GM19452 (cell line): ENCODE measurements around the gene CADM2.
"Not testable (repeated sequence)": the region's sequence is repeated elsewhere in the genome, so short reads cannot be mapped to it uniquely, and the experiment has no call there.

Experiments
- ATAC-seq: cut with Tn5 transposase; IDR thresholded peaks from one replicate; pipeline ENCODE4 v1.9.1; 2021; ENCODE audit not compliant: unreplicated experiment

CADM2 gene

DNA sequence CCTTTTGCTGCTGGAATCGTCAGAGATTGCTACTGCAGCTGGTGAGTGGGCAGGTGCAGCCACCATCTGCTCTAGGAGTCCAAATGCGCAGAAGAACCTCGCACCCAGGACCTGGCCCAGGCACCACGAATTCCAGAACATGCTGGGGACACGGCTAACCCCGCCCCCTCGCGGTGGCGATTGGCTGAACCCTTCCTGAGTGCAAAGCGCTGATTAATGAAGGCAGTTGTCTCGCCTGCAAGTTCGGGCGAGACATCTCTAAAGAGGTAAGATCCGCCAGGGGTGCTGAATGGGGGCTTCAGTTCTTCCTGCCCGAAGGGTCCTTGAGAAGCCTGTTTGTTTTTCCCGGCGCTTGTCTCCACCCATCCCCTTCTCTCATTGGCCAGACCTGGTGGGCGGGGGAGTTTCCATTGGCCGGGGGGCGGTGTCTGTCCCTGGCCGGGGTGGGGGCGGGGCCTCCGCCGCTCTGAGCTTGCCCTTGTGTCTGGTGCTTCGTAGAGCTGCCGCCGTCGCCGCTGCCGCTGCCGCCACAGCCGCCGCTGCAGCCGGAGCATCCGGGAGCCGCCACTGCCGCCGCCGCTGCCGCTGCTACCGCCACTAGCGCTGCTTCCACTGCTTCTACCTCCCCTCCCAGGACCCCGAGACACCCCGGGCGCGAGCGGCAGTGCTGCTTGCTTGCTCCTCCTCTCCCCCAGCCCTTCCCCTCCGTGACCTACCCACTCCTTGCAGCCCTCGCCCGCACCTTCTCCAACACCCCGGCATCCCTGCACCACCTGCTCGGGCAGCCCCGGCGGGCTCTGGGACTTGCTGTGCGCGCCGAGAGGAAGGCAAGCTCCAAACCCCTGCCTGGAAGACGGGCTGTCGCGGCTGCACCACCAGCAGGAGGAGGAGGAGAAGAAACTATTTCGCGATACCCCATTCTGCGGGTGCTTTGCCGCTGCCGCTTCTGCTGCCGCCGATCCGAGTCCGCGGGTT is at the start of gene CADM2:
CADM2 (plus strand) TSS at position 495 of the 975 bp plus-strand sequence.
- ATAC-seq = peak; percentile 83

- not testable (repeated sequence) for ATAC-seq
Observed at GRCh38 chr3:84918592-84918991, 40.2 kb upstream of the CADM2 start.

GRCh38 chr3:84922682-84923081 is 36.1 kb upstream of the CADM2 start:
- ATAC-seq = no peak

DNA sequence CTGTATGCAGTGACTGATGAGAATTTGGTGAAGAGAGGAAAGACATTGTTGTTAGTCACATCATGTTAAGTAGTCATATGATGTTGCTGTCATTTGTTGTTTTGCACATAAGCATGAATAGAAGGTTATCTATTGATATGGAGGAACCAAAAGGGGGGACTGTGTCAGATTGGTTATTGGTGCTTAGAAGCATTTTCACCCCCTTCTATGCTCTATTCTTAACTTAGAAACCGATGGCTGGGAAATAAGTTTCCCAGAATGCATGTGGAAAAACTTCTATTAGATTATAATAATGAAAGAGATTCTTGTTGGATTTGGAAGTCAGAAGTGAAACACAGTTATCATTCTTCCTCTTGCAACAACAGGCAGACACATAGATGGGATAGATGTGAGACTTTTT is 33.2 kb upstream of the CADM2 start:
- ATAC-seq = no peak

GRCh38 chr3:84943379-84943778 is 15.4 kb upstream of the CADM2 start:
- no peak for ATAC-seq

GRCh38 chr3:84946240-84946639 is 12.5 kb upstream of the CADM2 start:
- ATAC-seq = no peak

GRCh38 chr3:84959470-84960271 is 882 bp downstream of the CADM2 start:
- no peak for ATAC-seq

GRCh38 chr3:84960581-84960980 is 1.8 kb downstream of the CADM2 start:
- no peak for ATAC-seq

DNA sequence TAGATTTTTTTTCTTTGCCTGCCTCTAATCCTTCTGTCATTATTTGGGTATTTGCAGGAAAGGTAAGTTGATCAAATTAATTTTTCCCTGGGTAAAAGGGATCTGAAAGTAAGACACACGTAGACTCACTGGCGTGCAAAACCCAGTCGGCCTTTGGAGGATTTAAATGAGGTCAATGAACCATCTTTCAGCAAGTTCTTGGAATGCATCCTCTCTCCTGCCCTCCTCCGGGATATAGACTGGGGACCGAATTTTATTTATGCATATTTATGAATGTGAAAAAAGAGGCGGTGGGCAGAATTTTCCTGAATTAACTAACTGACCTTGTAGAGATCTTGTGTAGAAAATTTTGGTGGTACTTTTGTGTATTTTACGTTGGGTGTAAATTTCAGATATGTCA is 2.2 kb downstream of the CADM2 start:
- no peak for ATAC-seq

- ATAC-seq = no peak
Observed at GRCh38 chr3:84961521-84962255, 2.9 kb downstream of the CADM2 start.

GRCh38 chr3:84962415-84962814 is 3.6 kb downstream of the CADM2 start:
- ATAC-seq = no peak

GRCh38 chr3:84963137-84963536 is 4.3 kb downstream of the CADM2 start:
- no peak for ATAC-seq

DNA sequence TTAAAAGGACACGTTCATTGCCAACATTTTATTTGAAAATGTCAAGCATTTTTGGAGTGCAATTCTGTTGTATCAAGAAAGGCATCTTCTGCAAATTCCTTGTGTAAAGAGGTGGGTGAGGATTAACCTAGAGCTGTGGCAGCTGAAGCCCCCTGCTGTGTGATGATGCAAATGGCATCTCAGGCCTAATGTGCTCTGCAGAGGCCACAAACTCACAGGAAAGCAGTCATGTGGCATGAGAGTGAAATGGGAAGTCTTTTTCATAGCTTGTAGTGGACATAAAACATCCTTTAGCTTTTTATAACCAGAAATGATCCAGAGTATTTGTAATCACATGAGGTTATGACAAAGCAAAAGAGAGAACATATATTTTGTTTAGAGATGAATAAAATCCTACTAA is 6.4 kb downstream of the CADM2 start:
- no peak for ATAC-seq

DNA sequence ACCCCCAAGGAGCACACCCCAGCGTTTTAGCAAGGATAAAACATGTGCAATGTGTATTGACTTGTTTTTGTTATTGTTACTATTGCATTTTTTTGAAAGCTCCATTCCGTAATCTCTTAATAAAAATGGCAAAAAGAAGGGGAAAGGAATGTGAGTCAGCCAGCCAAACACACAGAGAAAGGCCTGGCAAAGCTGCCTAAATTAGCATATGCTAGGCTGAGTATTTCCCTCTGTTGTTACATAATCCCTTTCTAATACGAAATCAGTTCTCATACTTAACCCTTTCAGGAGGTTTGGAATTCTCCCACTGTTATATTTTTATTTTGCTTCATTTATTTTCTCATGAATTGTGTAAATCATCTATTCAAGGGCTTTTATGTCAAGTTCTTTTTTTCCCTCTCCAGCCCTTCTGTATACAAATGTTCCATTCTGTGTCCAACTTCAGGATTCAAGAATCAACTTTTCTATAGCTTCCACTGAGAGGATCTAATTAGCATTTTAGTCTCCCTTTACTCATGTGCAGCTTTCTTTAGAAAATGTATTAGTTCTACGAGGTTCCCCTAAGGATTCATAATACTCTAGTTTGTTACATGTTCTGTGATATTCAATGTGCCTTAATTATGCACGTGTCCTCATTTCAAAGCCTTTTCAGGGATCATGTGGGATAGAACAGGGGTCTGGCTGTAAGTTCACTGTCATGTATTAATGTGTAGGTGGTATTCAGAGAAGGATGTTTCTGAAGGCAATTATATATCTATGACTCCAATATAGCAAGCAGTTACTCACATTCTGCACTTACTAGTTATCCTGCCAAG is 9.2 kb downstream of the CADM2 start:
- ATAC-seq = no peak

DNA sequence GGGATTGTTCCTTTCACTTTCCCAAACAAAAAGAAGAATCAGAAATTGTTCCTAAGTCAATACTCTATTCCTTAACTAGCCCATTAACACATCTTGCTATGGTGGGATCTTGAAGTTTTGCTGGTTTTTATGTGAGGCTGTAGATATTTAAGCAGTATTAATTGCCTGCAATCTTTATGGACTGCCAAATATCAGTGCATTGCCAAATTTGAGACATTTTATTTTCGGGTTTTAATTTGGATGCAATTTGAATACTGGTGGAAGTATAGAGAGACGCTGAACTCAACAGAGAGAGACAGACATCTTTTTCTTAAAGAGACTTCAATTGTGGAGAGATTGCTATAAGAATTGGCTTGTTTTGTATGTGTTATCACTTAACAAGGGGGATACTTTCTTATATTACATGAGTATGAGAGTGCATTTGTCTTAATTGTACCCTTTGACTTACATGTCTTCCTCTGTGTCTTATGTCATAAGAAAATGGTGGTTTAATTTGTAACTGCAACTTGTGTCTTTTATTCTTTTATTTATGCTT is 10.0 kb downstream of the CADM2 start:
- ATAC-seq = no peak

DNA sequence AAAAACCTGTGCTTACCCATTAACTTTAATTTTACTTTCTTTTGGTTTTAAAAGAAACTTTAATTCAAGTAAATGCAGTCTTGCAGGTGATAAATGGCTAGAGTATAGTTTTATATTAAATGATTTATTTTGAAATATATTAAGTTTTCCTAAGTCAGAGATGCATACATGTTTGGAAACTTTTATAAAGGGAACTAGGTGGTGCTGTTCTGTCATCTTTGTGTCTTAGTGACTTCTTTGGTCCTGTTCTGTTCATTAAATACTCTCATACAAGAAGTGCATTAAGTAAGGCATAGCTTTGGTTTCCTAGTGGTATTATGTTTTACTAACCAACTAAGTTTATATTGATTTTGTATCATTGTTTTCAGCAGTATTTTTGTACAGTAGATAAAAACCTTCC is 15.6 kb downstream of the CADM2 start:
- ATAC-seq = no peak

DNA sequence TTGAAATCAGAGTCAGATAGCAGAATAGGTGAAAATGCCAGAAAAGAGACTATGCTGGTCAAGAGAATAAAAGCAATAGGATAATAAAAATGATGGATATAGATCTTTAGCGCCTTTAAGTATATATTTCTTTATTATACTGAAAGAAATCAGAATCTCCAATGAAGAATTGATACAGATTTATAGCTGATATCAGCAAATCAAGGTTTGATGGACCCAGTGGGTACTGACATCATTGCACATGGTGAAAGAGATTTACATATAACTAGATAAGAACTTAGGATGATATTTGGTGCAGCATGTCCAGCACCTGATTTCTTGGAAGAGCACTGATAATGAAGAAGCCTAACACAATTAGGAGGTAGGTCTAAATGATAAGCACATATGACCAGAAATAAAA is 18.2 kb downstream of the CADM2 start:
- ATAC-seq = no peak

GRCh38 chr3:84978843-84979242 is 20.1 kb downstream of the CADM2 start:
- ATAC-seq = no peak

- no peak for ATAC-seq
Observed at GRCh38 chr3:84980011-84980410, 21.2 kb downstream of the CADM2 start.

- no peak for ATAC-seq
Observed at GRCh38 chr3:84980456-84980855, 21.7 kb downstream of the CADM2 start.
